Measurements from ENCODE around the gene CLEC9A. TPM values are rescaled to one million over a fixed set of nuclear protein-coding genes. Genes with fewer than 3 reads are reported as not detected.

CLEC9A gene
- total and polyA plus RNA-seq, 2 donors (not counting 1 experiment from before 2014, with no cell fraction given) = not detected

- POLR2A ChIA-PET = no interaction called here
- CTCF ChIA-PET = no interaction called here
- peak overlapping the region; percentile 40 for H3K4me3 Mint-ChIP-seq
Observed at GRCh38 chr12:9992296-9992695, 38.2 kb upstream of the CLEC9A start.

GRCh38 chr12:9999016-9999415, 31.5 kb upstream of the CLEC9A start, which contains the start of gene CLEC1B:
TSS of gene CLEC1B (minus strand) at chr12:9999121. CDS start at chr12:9999100, 21 bp downstream.
- no CpG with 5 or more reads among the region's 3 CpGs for WGBS (ENCODE audit: insufficient coverage)

More at GRCh38 chr12:9992296-9992695, 38.2 kb upstream of the CLEC9A start:
- H3K27ac ChIP-seq (ENCODE audit: low read length in 2 of 2) = no peak overlapping the region
- peak overlapping the region; percentile 52 for H3K4me2 ChIP-seq (replicated peaks; ENCODE audit: low read depth, low read length, poor library complexity, severe bottlenecking)
- H3K36me3 ChIP-seq (replicated peaks in 1 of 2; ENCODE audit: control extremely low read depth in 1 of 2, control insufficient read depth in 1 of 2, extremely low read depth in 1 of 2, insufficient read depth in 2 of 2, low read length in 1 of 2) = no peaks in the 10 kb centered on the region
- no peak for ATAC-seq (ENCODE audit: low read depth)
- intact Hi-C loops (cut with micrococcal nuclease) = no loop called here
- H3K27me3 ChIP-seq (replicated peaks in 1 of 4; ENCODE audit: control extremely low read depth in 1 of 4, control insufficient read depth in 3 of 4, insufficient read depth in 4 of 4, low read length in 3 of 4) = peaks cover 0 to 21% (median 7%) of the 10 kb centered on the region in 4 experiments
- peak; percentile 33 for DNase-seq
- TF ChIP-seq EZH2 (IDR thresholded peaks at IDR 0.05; ENCODE audit: borderline replicate concordance, insufficient read depth, low read depth, low read length, poor library complexity, severe bottlenecking) = no peak
- TF ChIP-seq, protein P1, sequence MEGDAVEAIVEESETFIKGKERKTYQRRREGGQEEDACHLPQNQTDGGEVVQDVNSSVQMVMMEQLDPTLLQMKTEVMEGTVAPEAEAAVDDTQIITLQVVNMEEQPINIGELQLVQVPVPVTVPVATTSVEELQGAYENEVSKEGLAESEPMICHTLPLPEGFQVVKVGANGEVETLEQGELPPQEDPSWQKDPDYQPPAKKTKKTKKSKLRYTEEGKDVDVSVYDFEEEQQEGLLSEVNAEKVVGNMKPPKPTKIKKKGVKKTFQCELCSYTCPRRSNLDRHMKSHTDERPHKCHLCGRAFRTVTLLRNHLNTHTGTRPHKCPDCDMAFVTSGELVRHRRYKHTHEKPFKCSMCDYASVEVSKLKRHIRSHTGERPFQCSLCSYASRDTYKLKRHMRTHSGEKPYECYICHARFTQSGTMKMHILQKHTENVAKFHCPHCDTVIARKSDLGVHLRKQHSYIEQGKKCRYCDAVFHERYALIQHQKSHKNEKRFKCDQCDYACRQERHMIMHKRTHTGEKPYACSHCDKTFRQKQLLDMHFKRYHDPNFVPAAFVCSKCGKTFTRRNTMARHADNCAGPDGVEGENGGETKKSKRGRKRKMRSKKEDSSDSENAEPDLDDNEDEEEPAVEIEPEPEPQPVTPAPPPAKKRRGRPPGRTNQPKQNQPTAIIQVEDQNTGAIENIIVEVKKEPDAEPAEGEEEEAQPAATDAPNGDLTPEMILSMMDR (IDR thresholded peaks at IDR 0.05) = no peak
- Mint-ChIP-seq H3K27me3 (peaks cover 72% of the 10 kb centered on the region), H3K9me3 (ENCODE audit: insufficient read depth) (no peaks in the 10 kb centered on the region), H3K27ac (no peak overlapping the region), H3K4me1 (peaks cover 12% of the 10 kb centered on the region)
- H4K20me1 ChIP-seq (ENCODE audit: control insufficient read depth, insufficient read depth, low read length, poor library complexity, severe bottlenecking) = no peaks in the 10 kb centered on the region
- H3K4me1 ChIP-seq (ENCODE audit: control insufficient read depth in 2 of 2, insufficient read depth in 2 of 2, low read length in 2 of 2) = peaks cover 5 to 16% of the 10 kb centered on the region in 2 donors
- WGBS (ENCODE audit: insufficient coverage) = no CpG with 5 or more reads among the region's 4 CpGs
- no peak overlapping the region for H3K9ac ChIP-seq (ENCODE audit: low read length)
- H3K79me2 ChIP-seq (ENCODE audit: control insufficient read depth, insufficient read depth, low read length) = no peaks in the 10 kb centered on the region
- no peak overlapping the region for H2AFZ ChIP-seq (ENCODE audit: insufficient read depth, low read depth, low read length, poor library complexity, severe bottlenecking)
- peak overlapping the region in 1 of 5 experiments; percentile 1 for H3K4me3 ChIP-seq (ENCODE audit: control extremely low read depth in 1 of 5, extremely low read depth in 1 of 5, insufficient read depth in 1 of 5, low read depth in 2 of 5, low read length in 4 of 5)
- no peaks in the 10 kb centered on the region for H3K9me3 ChIP-seq (ENCODE audit: control extremely low read depth in 1 of 3, control insufficient read depth in 2 of 3, insufficient read depth in 1 of 3, low read length in 2 of 3)

More at GRCh38 chr12:9999016-9999415, 31.5 kb upstream of the CLEC9A start, which contains the start of gene CLEC1B:
- Mint-ChIP-seq H3K4me1 (no peaks in the 10 kb centered on the region), H3K9me3 (ENCODE audit: insufficient read depth) (no peaks in the 10 kb centered on the region), H3K4me3 (no peak within 1 kb of the TSS), H3K27me3 (peaks cover 50% of the 10 kb centered on the region), H3K27ac (no peak within 1 kb of the TSS)
- Histone ChIP-seq H2AFZ (ENCODE audit: insufficient read depth, low read depth, low read length, poor library complexity, severe bottlenecking) (no peak within 1 kb of the TSS), H3K27me3 (replicated peaks in 1 of 4; ENCODE audit: control extremely low read depth in 1 of 4, control insufficient read depth in 3 of 4, insufficient read depth in 4 of 4, low read length in 3 of 4) (peaks cover 0 to 10% (median 5%) of the 10 kb centered on the region in 4 experiments), H3K9me3 (ENCODE audit: control extremely low read depth in 1 of 3, control insufficient read depth in 2 of 3, insufficient read depth in 1 of 3, low read length in 2 of 3) (no peaks in the 10 kb centered on the region), H3K4me3 (ENCODE audit: control extremely low read depth in 1 of 5, extremely low read depth in 1 of 5, insufficient read depth in 1 of 5, low read depth in 2 of 5, low read length in 4 of 5) (no peak within 1 kb of the TSS), H3K4me1 (ENCODE audit: control insufficient read depth in 2 of 2, insufficient read depth in 2 of 2, low read length in 2 of 2) (no peaks in the 10 kb centered on the region), H3K36me3 (replicated peaks in 1 of 2; ENCODE audit: control extremely low read depth in 1 of 2, control insufficient read depth in 1 of 2, extremely low read depth in 1 of 2, insufficient read depth in 2 of 2, low read length in 1 of 2) (no peaks in the 10 kb centered on the region), H3K9ac (ENCODE audit: low read length) (no peak within 1 kb of the TSS), H3K27ac (ENCODE audit: low read length in 2 of 2) (no peak within 1 kb of the TSS), H3K79me2 (ENCODE audit: control insufficient read depth, insufficient read depth, low read length) (no peaks in the 10 kb centered on the region), H4K20me1 (ENCODE audit: control insufficient read depth, insufficient read depth, low read length, poor library complexity, severe bottlenecking) (no peaks in the 10 kb centered on the region), H3K4me2 (replicated peaks; ENCODE audit: low read depth, low read length, poor library complexity, severe bottlenecking) (no peak within 1 kb of the TSS)
- ATAC-seq (ENCODE audit: low read depth) = no peak
- POLR2A ChIA-PET = no interaction called here
- intact Hi-C loops (cut with micrococcal nuclease) = no loop called here
- no peak for DNase-seq
- CTCF ChIA-PET = no interaction called here
- no peak for TF ChIP-seq EZH2 (IDR thresholded peaks at IDR 0.05; ENCODE audit: borderline replicate concordance, insufficient read depth, low read depth, low read length, poor library complexity, severe bottlenecking)
- TF ChIP-seq, protein P1 (IDR thresholded peaks at IDR 0.05) = no peak

All from B cell (primary cell).